GDM1 (cell line): ENCODE measurements around the gene SDK1.

Source experiments
- DNase-seq: peaks from one replicate; lab custom pipeline; 2025; lab: John Stamatoyannopoulos, UW

SDK1 gene

DNA sequence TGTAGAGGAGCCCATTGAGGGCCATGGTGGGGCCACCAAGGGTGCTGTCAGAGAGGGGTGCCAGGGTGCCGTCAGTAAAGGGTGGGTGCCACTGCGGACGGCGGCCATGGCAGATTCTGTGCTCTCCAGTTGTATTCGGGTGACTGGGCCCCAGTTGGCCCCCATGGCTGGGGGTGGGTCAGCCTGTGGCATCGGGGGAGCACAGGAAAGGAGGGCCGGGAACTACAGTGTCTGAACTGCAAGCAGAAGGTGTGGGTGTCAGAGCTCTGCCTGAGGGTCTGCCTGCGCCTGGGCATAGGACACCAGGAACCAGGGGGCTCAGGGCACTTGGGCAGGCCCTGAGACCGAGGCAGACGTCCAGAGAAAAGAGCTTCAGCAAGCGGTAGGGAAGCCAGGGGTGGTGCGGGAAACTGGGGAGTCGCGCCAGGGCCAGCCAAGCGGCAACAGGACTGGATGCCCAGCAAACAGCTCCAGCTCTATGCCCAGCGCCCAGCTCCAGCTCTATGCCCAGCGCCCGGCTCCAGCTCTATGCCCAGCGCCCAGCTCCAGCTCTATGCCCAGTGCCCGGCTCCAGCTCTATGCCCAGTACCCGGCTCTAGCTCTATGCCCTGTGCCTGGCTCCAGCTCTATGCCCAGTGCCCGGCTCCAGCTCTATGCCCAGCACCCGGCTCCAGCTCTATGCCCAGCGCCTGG is 878.8 kb downstream of the SDK1 start:
- DNase-seq, result no peak

DNA sequence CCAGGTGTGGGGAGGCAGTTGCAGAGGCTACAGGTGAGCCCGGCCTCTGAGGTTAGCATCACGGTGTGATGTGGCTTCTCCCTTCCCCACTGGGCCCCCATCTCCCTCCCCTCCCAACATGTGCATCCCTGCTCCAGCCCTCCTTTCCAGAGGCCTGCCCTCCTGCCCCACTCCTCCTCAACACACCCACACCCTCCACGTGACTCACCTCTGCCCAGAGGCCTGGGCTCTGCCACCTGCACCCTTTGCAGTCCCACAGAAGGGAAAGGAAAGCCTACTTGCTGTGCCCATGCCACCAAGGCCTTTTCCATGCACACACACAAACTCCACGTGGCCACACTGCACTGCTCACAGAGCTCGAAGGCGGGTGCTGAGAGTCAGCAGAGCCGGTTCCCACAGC is 880.4 kb downstream of the SDK1 start:
- no peak for DNase-seq

GRCh38 chr7:4182605-4183300 is 881.7 kb downstream of the SDK1 start:
- no peak for DNase-seq

DNA sequence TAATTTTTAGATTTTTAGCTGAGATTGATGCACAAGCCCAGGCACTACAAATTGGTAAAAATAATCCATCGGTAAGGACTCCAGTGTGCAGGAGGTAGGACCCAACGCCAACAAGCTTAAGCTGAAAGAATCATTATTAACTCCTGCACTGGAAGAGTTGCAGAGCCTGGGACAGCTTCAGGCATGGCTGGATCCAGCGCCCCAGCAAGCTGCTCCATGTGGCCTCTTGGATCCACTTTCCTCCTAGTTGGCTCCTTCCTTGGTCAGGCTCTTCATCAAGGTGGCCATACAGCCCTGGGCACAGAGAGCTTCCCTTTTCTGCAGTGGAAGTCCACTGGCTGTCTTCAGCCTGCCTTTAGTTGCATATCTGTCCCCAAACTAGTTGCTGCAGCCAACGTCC is 883.6 kb downstream of the SDK1 start:
- DNase-seq, result no peak

DNA sequence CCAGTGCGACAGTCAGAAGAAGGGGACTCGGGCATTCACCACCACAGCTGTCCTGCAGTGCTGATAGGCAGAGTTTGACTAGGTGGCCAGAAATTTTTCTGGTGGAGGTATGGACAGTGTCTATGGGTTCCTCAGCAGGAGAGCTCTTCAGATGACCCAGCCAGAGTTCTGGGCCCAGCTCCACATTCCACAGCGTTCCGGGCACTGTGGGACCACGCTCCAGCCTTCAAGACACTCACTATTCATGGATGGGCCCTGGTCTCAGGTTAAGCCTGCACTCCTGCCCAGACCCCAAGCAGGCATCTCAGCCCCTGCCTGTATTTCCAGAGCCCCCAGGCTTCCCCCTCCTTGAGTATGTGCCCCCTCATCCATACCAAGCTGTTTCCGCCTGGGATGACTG is 884.1 kb downstream of the SDK1 start:
- DNase-seq, result no peak

GRCh38 chr7:4185721-4186512 is 884.9 kb downstream of the SDK1 start:
- no peak for DNase-seq

GRCh38 chr7:4186513-4186780 is 885.4 kb downstream of the SDK1 start:
- no peak for DNase-seq

DNA sequence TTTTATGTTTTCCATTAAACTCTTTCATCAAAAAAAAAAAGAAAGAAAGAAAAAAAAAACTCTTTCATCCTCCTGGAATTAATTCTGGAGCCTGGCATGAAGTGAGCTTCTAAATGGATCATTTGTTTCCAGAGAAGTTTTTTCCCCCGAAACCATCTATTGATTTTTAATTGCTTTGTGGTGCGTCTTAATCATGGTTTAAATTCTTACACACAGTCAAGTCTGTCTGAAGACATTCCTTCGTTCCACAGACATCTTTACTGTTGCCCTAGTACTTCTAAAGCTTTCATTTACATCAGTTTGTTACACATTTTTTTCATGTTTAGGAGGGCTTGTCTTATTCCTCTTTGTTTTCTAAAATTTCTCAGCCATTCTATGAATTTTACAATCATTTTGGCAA is 887.6 kb downstream of the SDK1 start:
- DNase-seq, result no peak

- no peak for DNase-seq
Measured at GRCh38 chr7:4189131-4189570, 888.1 kb downstream of the SDK1 start.

DNA sequence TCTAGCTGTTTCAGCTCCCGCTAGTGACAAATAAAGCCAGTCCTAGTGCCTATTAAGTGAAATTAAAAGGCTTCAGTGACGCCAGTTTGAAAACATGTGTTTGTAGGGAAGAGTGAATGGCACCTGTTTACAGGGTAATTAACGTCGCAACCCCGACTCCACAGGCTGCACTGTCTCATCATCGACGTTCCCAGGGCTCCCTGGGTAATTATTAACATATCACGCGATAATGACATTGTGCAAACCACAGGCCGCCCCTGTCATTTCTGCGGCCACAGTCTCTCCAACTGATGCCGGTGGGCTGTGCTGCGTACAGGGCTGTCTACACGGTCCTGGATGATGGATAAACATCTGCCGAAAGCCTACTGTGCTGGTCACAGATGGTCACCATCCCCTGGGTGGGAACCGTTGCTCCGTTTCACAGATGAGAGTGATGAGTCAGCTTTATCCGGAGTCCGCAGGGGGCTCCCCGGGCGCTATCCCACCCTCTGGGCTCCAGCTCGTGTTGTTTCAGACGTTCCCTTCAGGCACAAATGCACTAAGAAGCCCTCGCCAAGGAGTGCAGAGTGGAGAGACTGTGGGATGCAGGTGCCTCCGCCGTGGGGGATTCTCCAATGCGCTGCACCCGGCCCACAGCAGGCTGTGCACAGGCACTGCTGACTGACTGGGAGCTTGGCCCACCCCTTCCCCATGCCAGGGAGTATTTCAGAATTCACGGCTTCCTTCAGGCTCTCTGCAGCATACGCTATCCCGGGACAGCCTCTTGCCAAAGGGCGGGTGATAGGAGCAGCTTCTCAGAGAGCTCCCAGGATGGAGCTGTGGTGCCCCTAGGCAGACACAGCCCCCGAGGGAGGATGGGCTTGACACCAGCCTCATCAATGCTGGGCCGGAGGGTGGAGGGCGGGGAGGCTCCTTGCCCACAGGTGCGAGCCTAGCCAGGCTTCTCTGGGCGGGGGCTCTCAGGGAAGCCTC is 889.2 kb downstream of the SDK1 start:
- DNase-seq, result no peak

GRCh38 chr7:4191046-4191445 is 890.0 kb downstream of the SDK1 start:
- DNase-seq, result no peak

DNA sequence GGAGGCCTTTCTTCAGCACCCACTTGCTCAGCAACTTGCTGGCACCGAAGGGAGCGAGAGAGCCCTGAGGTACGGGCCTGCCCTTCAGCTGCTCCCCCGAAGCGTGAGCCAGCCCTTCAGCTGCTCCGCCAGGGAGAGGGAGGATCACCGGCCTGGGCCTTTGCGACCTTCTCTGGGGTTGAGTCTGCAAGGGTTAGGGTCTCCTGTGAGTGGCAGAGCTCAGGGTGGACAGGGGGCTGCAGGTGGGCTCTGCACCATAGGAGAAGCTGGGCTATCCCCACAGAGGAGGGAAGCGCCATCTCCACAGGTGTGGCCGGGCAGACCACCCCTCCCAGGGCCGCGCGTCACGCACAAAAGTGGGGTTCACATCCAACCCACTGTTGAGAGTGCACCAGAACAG is 890.5 kb downstream of the SDK1 start:
- no peak for DNase-seq

DNA sequence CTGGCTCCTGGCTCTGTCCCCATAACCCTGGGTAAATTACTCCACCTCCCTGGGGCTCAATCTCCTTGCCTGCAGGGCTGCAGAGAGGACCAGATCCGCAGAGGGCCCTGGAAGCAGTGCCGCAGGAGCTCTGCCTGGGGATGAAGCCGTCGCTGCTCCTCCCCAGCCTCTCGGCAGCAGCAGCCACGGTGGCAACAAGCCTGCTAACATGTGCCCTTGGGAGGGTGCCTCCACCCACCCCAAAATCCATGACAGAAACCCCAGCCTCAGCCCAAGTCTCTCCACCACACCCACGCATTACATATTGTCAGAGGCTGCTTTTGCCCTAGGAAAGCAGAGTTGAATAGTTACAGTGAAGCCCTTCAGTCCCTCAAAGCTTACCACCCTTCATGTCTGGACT is 894.6 kb downstream of the SDK1 start:
- no peak for DNase-seq

- DNase-seq, result no peak
Measured at GRCh38 chr7:4196121-4196819, 895.2 kb downstream of the SDK1 start.

- no peak for DNase-seq
Measured at GRCh38 chr7:4198301-4198700, 897.2 kb downstream of the SDK1 start.

- no peak for DNase-seq
Measured at GRCh38 chr7:4200546-4201094, 899.6 kb downstream of the SDK1 start.

DNA sequence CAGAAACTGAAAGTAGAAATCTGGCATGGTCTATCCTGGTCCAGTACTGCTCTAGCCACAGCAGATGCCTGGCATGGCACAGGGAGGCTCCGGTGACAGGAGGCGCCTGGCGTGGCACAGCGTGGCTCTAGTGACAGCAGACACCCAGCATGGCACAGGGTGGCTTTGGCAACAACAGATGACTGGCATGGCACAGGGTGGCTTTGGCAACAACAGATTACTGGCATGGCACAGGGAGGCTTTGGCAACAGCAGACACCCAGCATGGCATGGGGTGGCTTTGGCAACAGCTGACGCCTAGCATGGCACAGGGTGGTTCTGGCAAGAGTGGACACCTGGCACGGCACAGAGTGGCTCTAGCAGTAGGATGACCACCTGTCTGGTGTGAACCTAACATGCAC is 900.5 kb downstream of the SDK1 start:
- no peak for DNase-seq

GRCh38 chr7:4202154-4202736 is 901.2 kb downstream of the SDK1 start:
- no peak for DNase-seq

DNA sequence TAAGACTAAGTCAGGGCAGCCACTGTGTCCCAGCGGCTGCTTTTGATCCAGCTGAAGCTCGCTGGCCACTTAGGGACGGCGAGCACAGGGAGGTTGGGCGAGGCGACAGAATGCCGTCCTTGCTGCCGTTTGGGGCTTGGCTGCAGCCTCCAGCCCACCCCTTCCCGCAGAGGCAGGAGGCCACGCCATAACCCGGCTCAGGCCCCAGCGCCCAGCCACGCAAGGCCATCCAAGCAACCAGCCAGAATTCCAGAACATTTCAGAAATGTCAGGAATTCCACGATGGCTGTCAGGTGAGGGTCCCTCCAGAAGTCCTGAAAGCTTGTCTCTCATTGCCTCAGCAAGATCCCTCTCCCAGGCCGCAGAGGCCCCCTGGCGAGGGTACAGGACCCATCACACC is 901.9 kb downstream of the SDK1 start:
- no peak for DNase-seq

DNA sequence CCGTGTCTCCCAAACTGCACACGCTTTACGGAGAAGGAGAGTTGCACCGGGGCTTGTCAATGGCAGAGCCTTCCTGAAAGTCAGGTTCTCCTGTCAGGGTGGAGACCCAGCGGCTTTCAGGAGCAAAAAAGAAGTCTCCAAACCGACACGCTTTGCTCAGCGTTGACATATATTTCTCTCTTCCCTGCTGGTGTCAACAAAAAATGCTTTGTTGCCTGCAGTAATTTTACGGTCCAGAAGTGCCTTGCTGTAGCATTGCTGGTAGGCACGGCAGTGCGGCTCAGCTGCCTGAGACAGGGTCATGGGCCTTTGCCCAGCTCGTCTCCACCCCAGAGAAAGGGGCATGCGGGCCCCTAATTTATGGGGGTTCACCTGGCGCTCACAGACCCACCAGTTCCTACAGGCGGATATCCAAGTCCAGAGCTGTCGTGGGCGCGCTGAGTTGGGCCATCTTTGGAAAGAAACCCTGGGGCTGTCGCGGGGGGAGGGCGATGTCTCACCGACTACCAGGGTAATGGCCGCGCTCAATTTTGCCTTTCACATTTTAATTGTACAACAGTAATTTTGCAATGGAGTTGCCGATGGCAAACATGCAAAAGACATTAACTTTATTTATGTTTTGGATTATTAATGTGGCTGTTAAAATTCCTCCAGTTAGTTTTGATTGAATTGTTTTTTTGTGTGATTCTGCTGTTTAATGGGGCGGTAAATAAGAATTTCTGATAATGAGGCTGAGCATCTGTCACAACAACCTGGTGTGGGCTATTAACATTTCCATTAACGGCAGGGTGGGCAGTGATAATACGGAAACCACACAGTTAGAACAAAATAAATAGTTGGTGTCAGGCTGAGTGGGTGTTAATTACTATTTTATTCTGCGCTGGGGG is 902.8 kb downstream of the SDK1 start:
- DNase-seq, result no peak
